ENCODE results near the gene ABLIM1. TPM values are rescaled to one million over a fixed set of nuclear protein-coding genes. Genes with fewer than 3 reads are reported as not detected.

ABLIM1 gene
- total RNA-seq, 1 donor from 2014 or later = 70.0 TPM

- H3K36me3 Mint-ChIP-seq (ENCODE audit: low read depth, unreplicated experiment) = peaks cover 15% of the 10 kb centered on the region
- H2AFZ ChIP-seq (ENCODE audit: low read depth, low read length) = no peak overlapping the region
- H3K27ac ChIP-seq (ENCODE audit: low read depth, low read length) = no peak overlapping the region
- no peaks in the 10 kb centered on the region for H3K27me3 Mint-ChIP-seq (ENCODE audit: low read depth, unreplicated experiment)
- H3K4me1 Mint-ChIP-seq (ENCODE audit: low read depth, unreplicated experiment) = peaks cover 3% of the 10 kb centered on the region
- H3K4me2 ChIP-seq (ENCODE audit: low read length) = no peak overlapping the region
- H3K4me3 ChIP-seq (ENCODE audit: insufficient read depth, low read depth, low read length) = no peak overlapping the region
- no peak overlapping the region for H3K9ac ChIP-seq (ENCODE audit: low read length)
- FAIRE-seq (no peak), DNase-seq (ENCODE audit: low read depth) (peak; percentile 29)
- peak overlapping the region; percentile 8 for H3K27ac Mint-ChIP-seq (ENCODE audit: unreplicated experiment)
- H3K4me1 ChIP-seq (ENCODE audit: insufficient read depth, low read length) = no peaks in the 10 kb centered on the region
- H3K4me3 Mint-ChIP-seq (ENCODE audit: unreplicated experiment) = no peak overlapping the region
- TF ChIP-seq EZH2 (IDR thresholded peaks at IDR 0.05; ENCODE audit: insufficient read depth, low read length) (no peak), CTCF (IDR thresholded peaks at IDR 0.05; ENCODE audit: insufficient read depth, low read depth, low read length) (peak; percentile 87)
- no peaks in the 10 kb centered on the region for H3K36me3 ChIP-seq (ENCODE audit: insufficient read depth, low read length)
- H4K20me1 ChIP-seq (ENCODE audit: insufficient read depth, low read length) = no peaks in the 10 kb centered on the region
- no peaks in the 10 kb centered on the region for H3K27me3 ChIP-seq (ENCODE audit: insufficient read depth, low read length)
- H3K9me3 ChIP-seq (ENCODE audit: insufficient read depth, low read depth, low read length) = no peaks in the 10 kb centered on the region
- no peaks in the 10 kb centered on the region for H3K79me2 ChIP-seq (ENCODE audit: insufficient read depth, low read length)
- no peaks in the 10 kb centered on the region for H3K9me3 Mint-ChIP-seq (ENCODE audit: unreplicated experiment)
Observed at GRCh38 chr10:114470956-114471905, 186.8 kb downstream of the ABLIM1 start.

- peak overlapping the region; percentile 8 for H3K27ac Mint-ChIP-seq (ENCODE audit: unreplicated experiment)
- DNase-seq (ENCODE audit: low read depth) = no peak
- peaks cover 15% of the 10 kb centered on the region for H3K36me3 Mint-ChIP-seq (ENCODE audit: low read depth, unreplicated experiment)
- no peaks in the 10 kb centered on the region for H3K9me3 ChIP-seq (ENCODE audit: insufficient read depth, low read depth, low read length)
- TF ChIP-seq EZH2 (IDR thresholded peaks at IDR 0.05; ENCODE audit: insufficient read depth, low read length) (no peak), CTCF (IDR thresholded peaks at IDR 0.05; ENCODE audit: insufficient read depth, low read depth, low read length) (no peak)
- H3K4me1 Mint-ChIP-seq (ENCODE audit: low read depth, unreplicated experiment) = peaks cover 3% of the 10 kb centered on the region
- H3K79me2 ChIP-seq (ENCODE audit: insufficient read depth, low read length) = no peaks in the 10 kb centered on the region
- no peak overlapping the region for H3K4me3 ChIP-seq (ENCODE audit: insufficient read depth, low read depth, low read length)
- no peak overlapping the region for H3K27ac ChIP-seq (ENCODE audit: low read depth, low read length)
- H4K20me1 ChIP-seq (ENCODE audit: insufficient read depth, low read length) = no peaks in the 10 kb centered on the region
- no peak overlapping the region for H3K4me3 Mint-ChIP-seq (ENCODE audit: unreplicated experiment)
- no peaks in the 10 kb centered on the region for H3K36me3 ChIP-seq (ENCODE audit: insufficient read depth, low read length)
- no peak overlapping the region for H2AFZ ChIP-seq (ENCODE audit: low read depth, low read length)
- no peaks in the 10 kb centered on the region for H3K4me1 ChIP-seq (ENCODE audit: insufficient read depth, low read length)
- no peak overlapping the region for H3K4me2 ChIP-seq (ENCODE audit: low read length)
- no peak overlapping the region for H3K9ac ChIP-seq (ENCODE audit: low read length)
- no peaks in the 10 kb centered on the region for H3K27me3 Mint-ChIP-seq (ENCODE audit: low read depth, unreplicated experiment)
- no peaks in the 10 kb centered on the region for H3K27me3 ChIP-seq (ENCODE audit: insufficient read depth, low read length)
- H3K9me3 Mint-ChIP-seq (ENCODE audit: unreplicated experiment) = no peaks in the 10 kb centered on the region
- no peak for FAIRE-seq
Observed at GRCh38 chr10:114470361-114470760, 187.7 kb downstream of the ABLIM1 start.

GRCh38 chr10:114458955-114459354 lies 199.1 kb downstream of the ABLIM1 start:
- no peak overlapping the region for H3K27ac Mint-ChIP-seq (ENCODE audit: unreplicated experiment)
- no peak for FAIRE-seq

More at GRCh38 chr10:114458955-114459354, 199.1 kb downstream of the ABLIM1 start:
- DNase-seq (ENCODE audit: low read depth) = no peak
- Mint-ChIP-seq H3K9me3 (ENCODE audit: unreplicated experiment) (no peaks in the 10 kb centered on the region), H3K27me3 (ENCODE audit: low read depth, unreplicated experiment) (no peaks in the 10 kb centered on the region), H3K4me1 (ENCODE audit: low read depth, unreplicated experiment) (no peaks in the 10 kb centered on the region), H3K4me3 (ENCODE audit: unreplicated experiment) (no peak overlapping the region), H3K36me3 (ENCODE audit: low read depth, unreplicated experiment) (peaks cover 14% of the 10 kb centered on the region)
- H3K79me2 ChIP-seq (ENCODE audit: insufficient read depth, low read length) = no peaks in the 10 kb centered on the region
- H3K4me3 ChIP-seq (ENCODE audit: insufficient read depth, low read depth, low read length) = no peak overlapping the region
- no peak overlapping the region for H3K27ac ChIP-seq (ENCODE audit: low read depth, low read length)
- TF ChIP-seq CTCF (IDR thresholded peaks at IDR 0.05; ENCODE audit: insufficient read depth, low read depth, low read length) (no peak), EZH2 (IDR thresholded peaks at IDR 0.05; ENCODE audit: insufficient read depth, low read length) (no peak)
- no peaks in the 10 kb centered on the region for H3K4me1 ChIP-seq (ENCODE audit: insufficient read depth, low read length)
- no peaks in the 10 kb centered on the region for H4K20me1 ChIP-seq (ENCODE audit: insufficient read depth, low read length)
- H3K36me3 ChIP-seq (ENCODE audit: insufficient read depth, low read length) = no peaks in the 10 kb centered on the region
- H2AFZ ChIP-seq (ENCODE audit: low read depth, low read length) = no peak overlapping the region
- no peak overlapping the region for H3K4me2 ChIP-seq (ENCODE audit: low read length)
- no peak overlapping the region for H3K9ac ChIP-seq (ENCODE audit: low read length)
- no peaks in the 10 kb centered on the region for H3K9me3 ChIP-seq (ENCODE audit: insufficient read depth, low read depth, low read length)
- H3K27me3 ChIP-seq (ENCODE audit: insufficient read depth, low read length) = no peaks in the 10 kb centered on the region
